HG02840 (cell line): ENCODE data around the gene ZNF837.
"Not testable (repeated sequence)": the region's sequence is repeated elsewhere in the genome, so short reads cannot be mapped to it uniquely, and the experiment has no call there.

ENCODE experiments used
- ATAC-seq: cut with Tn5 transposase; IDR thresholded peaks from one replicate; pipeline ENCODE4 v1.9.1; 2021; ENCODE audit warnings: mild to moderate bottlenecking, moderate library complexity, moderate number of reproducible peaks; ENCODE audit not compliant: unreplicated experiment, low FRiP score

ZNF837 gene

DNA sequence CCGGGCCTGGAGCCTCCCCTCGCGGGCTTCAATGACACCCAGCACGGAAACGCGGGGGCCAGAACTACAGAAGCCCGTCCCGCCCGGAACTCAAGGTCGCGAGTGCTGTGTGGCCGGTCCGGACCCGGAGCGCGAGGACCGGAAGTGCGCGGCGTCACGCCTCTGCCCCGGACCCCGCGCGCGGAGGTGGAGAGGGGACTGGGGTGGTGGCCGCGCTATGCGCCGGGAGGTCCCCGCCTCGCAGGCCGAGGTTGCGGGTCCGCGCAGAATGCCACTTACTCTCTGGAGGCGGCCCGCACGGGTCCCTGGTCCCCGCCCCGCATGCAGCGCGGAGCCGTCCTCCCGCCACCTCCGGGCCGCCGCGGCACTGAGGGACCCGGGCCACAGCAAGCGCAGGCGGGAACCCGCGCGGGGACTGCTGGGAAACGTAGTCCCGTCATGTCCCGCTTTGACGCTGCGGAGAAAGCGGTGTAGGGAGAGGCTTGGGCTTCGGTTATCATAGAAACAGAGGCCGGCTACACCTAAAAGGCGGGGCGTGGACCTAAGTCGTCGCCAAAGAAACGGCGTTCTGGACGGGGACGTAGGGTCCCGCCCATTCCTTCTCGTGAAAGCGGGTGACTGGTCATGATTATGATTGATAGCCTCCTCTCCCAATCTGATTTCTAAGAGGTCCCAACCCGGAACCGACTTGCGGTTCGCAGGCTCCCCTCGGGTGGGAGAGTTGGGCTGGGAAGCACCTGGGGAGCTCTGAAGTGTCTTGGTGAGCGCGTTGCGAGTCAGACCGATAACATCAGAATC is at the start of gene ZNF837:
ZNF837 (minus strand) TSS at position 369 of the 798 bp plus-strand sequence. CDS start 11,698 bp downstream, outside the sequence.
- ATAC-seq, result peak; percentile 84

DNA sequence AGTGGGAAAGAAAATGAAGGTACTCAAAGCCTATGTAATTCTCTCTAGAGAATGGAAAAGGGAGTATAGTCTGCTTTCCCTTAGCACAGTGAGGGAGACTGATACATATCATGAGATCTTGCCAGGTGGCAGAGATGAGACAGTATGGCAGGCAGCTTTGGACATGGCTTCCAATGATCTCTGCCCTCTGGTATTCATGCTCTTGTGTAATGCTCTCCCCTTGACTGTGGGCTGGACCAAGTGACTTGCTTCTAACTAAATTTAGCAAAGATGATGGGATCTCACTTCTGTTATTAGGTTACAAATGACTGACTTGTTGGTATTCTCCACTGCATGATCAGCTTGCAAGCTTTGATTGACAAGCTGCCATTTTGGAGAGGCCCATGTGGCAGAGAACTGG is 48.9 kb upstream of the ZNF837 start:
- no peak for ATAC-seq

DNA sequence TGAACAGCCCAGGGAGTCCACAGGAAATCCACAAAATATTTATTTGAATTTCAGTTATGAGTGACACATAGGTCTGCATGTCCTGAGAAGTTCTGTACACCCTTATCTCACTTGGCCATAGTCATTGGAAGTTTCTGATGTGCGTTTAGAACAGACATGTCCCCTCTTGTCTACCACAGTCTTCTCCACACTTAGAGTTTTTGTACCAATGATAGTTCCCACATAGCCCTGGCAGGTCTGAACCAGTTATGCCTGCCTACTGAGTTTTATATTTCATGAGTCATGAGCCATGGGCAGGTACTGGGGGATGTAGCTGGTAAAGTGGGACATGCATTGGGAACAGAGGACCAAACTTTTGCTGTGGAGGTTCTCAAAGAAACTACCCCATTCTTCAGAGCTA is 47.8 kb upstream of the ZNF837 start:
- ATAC-seq, result no peak

DNA sequence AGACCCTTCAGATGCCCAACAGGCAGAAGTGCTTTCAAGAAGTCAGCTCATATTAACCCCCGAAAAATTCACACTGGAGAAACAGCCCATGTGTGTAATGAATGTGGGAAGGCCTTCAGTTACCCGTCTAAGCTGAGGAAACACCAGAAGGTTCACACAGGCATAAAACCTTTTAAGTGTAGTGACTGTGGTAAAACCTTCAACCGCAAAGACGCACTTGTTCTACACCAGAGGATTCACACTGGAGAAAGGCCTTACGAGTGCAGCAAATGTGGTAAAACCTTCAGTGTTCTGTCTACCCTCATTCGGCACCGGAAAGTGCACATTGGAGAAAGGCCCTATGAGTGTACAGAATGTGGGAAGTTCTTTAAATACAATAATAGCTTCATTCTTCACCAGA is 36.2 kb upstream of the ZNF837 start:
- ATAC-seq, result no peak

DNA sequence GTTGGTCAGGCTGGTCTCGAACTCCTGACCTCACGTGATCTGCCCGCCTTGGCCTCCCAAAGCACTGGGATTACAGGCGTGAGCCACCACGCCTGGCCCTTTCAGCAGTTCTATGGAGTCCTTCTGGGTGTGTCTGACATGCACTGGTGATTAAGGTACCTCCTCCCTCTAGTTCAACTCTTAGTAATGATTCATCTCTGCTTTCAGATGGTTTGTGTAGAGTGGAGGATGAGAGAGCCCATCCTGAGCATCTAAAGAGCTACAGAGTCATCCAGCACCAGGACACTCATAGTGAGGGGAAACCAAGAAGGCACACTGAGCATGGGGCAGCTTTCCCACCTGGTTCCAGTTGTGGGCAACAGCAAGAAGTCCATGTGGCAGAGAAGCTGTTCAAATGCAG is 35.8 kb upstream of the ZNF837 start:
- ATAC-seq, result no peak

DNA sequence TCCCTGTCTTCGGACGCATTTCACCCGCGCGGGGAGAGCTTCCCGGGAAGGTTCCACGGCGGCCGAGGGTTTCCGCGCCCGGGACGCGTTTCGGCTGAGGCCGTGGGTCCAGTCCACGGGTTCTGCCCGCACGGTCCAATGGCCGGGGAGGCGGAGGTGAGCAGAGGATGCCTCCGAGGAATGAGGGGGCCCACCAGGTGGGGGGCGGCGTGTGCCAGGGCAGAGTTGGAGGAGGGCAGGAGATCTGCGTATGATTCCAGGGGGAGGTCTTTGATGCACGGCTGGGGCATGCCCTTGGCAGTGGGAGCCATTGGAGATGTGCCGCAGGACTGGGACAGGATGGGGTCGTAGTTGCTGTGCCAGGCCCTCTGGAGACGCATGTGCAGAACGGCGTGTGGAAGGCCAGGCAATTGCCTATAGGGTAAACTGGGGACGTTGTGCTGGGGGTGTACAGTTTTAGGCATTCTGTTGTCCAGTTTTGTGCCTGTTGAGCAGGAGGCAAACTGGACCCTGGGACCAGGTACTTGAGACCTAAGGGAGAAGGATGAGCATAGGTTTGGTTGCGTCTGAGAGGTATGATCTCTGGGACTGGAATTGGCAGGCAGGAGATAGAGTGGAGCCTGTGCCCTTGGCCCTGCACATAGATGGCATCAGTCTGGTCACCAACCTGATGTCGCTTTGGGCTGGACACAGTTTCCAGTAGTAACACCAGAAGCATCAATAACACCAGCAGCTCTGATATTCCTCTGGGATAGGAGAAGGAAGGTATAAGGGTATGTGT is 28.4 kb upstream of the ZNF837 start:
- peak; percentile 8 for ATAC-seq

DNA sequence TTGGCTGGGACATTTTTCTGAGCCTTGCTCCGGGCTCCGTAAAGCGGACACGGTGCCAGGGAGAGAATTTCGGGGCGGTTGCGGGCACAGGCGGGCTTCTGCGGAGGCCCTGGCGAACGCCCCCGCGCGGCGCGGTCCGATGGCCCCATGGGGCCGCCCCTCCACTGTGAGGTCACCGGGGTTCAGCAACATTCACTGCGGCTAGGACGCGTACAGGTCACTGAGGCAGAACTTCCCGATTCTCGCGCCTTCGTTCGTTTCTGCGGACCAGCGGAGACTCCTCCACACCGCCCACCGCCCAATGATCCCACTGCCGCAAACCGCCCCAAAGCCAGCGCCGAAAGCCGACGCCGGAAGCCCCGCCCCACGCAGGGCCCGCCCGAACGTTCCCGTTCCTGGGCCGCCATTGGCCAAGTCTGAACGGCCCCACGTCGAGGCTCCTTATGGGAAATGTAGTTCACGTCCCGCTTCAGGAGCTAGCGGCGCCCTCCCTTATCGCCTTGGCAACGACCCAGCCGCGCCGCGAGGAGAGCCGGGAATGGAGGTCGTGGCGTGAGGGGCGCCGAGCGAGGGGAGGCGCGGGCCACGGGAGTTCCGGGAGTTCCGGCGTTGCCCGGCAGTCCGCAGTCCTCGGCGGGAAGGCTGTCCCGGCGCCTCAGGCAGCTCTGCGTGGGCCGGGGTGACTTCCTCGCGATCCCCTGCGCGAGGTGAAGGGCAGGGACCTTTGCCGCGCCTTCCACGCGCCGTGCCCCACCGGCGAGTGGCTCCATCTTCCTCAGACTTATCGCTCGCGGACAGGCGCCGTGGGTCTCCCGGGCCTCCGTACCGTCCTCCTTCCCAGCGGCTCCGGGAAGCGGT is 27.6 kb upstream of the ZNF837 start, which contains the start of gene ZNF584:
ZNF584 (plus strand) TSS at position 498 of the 858 bp plus-strand sequence. CDS start 499 bp downstream, outside the sequence.
- ATAC-seq, result peak; percentile 94

DNA sequence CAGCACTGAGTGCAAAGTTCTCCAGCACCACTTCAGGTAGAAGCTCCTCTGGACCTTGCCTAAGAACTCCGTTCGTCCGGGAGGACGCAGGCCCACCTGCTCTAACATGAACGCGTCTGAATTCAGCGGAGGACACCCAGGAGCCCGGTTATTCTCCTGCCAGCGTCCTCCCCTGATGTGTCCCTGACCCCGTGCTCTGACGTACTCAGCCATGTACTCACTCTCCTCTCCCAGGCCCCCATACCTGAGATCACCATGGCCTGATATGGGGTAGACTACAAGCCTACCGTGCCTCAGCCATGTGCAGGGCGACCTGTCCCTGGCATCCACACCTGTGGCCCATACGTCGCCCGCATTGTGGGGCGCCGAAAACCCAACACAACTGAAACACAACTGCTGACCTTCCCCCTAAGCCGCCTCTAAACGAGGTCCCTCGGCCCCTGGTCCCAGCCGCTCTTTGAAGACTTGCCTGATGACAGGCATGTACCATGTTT is 26.9 kb upstream of the ZNF837 start:
- ATAC-seq, result no peak

DNA sequence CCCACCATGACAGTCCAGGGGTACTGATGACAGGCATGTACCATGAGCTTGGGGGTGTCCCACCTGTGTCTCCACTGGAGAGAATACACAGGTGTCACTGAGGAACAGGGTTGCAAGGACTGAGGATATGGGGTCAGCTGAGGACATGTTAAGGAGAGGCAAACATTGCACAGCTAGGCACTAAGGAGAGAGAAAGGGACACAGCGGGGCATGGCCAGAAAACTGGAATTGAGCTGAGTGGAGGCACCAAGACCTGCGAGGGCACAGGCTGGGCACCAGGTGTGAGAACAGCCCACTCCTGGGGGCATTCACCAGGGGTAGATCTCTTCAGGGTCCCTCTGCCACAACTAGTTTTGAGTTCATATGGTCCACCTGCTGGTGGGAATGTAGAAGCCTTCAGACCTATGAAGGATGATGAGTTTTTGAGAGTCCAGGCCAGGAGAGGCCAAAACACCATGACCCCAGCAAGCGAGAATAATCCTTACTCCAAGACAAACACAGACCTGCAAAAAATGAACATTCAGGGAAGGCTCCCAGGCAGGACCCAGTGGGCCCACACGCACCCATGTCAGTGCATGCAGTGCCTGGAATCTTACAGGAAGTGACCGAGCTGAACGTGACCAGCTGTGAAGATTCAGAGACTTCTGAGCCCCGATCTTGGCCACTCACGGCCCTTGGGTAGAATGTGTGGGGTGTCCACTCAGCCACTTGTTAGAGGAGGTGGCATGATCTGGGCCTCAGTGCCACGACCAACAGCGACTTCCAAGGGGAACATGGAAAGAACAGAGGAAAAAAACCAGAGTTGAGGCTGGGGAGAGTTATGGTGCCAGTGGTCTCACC is 26.2 kb upstream of the ZNF837 start:
- no peak for ATAC-seq

DNA sequence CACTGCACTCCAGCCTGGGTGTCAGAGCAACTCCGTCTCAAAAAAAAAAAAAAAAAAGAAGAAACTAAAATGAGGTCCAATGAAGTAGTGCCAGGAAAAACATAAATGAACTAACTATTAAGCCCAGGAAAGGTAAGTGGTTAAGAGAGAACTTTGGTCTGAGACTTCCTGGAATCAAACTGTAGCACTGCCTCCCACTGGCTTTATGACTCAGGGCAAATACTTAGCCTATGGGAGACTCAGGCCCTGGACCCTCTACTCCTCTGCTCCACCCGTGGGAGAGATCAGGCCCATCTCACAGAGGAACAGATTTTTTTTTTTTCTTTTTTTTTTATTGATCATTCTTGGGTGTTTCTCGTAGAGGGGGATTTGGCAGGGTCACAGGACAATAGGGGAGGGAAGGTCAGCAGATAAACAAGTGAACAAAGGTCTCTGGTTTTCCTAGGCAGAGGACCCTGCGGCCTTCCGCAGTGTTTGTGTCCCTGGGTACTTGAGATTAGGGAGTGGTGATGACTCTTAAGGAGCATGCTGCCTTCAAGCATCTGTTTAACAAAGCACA is 23.2 kb upstream of the ZNF837 start:
- ATAC-seq, result not testable (repeated sequence)

DNA sequence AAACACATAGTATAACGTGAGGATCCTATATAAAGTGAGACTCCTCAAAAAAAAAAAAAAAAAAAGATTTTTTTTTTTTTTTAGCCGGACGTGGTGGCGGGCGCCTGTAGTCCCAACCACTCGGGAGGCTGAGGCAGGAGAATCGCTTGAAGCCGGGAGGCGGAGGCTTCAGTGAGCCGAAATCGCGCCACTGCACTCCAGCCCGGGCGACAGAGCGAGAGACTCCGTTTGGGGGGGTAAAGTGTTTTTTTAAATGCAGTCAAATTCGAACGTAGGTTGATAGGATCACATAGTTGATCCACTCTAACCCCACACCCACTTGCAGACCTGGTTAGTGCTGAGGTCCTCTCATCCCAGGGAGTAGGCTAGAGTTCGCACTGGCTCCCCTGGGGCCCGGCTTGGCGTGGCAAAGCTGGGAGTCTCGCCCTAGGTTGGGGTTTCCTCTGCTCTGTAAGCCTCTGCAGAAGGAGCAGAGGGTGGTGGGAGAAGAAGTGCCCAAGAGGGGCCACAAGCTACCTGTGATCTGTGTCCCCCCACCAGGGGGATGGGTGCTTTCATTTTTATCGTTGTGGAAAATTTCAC is 21.1 kb upstream of the ZNF837 start:
- no peak for ATAC-seq

DNA sequence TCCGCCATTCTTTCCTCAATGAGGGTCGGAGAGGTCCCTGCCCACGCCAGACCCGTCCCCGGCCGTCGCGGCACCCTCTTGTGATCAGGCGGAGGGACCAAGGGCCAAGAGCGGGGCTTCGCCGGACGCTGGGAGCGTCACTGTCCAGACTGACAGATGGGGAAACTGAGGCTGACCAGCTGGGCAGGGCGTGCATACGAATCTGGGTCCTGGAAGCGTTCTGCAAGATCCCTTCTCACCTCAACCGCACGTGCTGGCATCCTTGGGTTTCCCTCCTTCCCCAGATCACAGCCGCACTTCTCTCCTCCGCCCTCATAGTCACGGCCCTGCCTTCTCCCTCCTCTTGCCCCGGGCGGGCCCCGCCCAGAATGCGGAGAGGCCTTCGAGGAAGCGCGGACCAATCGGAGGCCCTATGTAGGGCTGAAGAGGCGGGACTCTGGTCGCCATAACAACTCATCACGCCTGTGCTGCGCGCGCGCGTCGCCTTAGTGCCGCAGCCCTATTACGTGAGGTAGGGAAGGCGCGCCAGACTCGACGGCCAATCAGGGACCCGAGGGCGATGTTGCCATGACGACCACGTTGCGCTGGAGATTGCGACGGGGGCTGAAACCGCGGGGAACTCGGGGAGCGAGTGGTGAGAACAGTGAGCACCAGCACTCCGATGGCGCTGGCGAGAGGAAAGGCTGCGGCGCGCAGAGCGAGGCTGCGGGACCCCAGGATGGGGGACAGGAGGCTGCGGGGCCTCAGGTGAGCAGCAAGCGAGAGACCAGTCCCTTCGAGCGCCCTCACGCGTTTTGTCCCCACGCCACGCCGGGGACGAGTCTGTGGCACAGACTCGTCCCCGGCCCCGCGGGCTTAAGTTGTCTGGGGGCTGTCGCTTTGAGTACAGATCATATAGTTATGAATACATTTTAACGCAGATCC is 20.3 kb upstream of the ZNF837 start:
- peak; percentile 98 for ATAC-seq

DNA sequence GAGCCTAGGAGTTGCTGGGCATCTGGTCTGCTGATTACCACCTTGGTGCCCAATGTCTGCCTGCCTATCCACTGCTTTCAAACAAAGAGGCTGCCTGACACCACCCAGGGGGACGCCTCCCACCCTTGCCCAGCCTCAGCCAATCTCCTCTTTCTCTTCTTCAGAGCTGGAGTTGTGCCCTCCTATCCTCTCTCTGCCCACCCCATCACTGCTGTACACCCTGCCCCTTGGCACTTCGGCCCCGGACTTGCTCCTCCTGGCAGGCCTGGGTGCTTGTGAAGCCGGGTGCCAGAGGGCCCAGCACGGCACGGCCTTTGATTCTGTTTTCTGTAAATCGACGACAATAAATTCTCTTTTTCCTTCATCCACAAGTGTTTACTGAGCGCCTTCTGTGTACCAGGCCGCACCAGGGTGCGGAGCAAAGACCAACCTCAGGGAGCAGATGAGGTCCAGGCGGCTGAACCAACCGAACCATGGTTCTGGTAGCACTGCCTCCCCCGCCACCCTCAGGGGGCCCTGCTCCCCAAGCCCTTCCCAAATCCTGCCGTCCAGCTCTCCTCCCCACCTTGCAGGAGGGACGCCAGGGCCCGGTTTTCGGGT is 19.6 kb upstream of the ZNF837 start:
- no peak for ATAC-seq

DNA sequence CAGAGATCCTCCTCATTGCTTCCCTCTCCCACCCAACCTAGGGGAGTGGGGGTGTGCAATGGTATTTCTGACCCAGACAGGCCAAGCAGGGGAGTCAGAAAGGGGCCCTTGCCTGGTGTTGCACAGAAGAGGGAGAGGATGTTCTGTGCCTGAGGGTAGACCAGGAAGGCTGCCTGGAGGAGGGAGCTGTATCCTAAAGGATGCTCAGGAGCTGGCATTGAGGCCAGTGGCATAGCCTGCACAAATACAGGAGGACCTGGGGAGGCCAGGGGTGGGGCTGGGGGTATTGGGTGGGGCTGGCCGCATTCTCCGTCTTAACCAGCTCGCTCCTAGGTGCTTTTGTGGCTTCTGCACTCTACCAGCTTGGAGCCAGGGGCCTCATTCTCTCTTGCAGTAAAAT is 19.1 kb upstream of the ZNF837 start:
- ATAC-seq, result no peak

DNA sequence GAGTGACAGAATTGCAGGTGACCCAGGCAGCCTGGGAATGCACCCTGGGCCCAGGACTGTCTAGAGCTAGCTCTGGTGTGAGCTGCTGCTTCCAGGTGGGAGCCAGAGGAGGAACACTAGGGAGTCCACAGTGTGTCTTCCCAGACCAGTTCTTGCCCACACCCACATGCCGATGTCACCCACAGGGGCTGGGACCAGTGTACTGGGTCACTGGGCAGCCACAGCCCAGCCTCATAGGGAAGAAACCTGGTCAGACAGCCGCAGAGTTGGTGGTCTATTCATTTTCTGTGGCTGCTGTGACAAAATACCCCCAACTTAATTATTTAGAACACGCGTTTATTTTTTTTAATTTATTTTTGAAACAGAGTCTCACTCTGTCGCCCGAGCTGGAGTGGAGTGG is 17.7 kb upstream of the ZNF837 start:
- no peak for ATAC-seq

DNA sequence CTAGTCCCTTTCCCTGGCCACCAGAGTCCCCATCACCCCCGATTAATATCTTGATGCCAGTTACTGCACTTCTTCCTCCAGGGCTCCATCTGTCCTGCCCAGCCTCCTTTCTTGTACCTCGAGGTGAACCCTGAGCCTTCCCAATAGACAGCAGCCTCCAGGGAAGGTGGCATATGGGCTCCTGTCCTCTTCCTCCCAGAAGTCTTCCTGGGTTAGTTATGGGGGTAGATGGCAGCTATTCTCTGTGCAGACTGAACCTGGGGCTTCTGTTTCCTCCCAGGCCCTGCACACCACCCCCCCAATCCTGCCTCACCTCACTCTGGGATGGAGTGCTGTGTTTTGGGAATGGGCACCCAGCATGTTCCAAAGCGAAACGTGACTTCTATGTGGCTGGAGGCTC is 17.3 kb upstream of the ZNF837 start:
- ATAC-seq, result no peak

DNA sequence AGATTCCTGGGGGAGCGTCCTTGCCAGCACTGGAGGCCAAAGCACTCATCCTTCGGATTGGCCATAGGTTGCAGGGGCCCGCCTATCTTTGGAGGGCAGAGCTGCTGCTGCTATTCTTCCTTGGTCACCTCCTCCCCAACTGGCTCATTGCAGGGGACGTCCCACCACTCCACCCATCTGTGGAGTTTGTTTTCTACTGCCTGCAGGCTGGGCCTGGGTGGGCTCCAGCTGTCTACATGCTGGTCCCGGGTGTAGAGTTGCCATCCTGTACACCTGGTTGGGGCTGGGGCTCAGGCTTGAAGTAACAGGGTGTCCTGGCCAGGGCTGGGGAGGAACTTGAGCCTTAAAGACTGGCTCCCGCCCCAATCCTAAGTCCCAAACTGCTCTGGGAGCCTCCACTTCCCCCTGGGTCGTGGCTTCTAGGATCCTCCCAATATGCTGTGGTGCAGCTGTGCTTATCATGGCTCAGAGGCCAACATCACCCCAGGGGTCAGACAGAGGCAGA is 16.8 kb upstream of the ZNF837 start:
- ATAC-seq, result no peak
